ENCODE data around the gene TMEM233.

Gene TMEM233

DNA sequence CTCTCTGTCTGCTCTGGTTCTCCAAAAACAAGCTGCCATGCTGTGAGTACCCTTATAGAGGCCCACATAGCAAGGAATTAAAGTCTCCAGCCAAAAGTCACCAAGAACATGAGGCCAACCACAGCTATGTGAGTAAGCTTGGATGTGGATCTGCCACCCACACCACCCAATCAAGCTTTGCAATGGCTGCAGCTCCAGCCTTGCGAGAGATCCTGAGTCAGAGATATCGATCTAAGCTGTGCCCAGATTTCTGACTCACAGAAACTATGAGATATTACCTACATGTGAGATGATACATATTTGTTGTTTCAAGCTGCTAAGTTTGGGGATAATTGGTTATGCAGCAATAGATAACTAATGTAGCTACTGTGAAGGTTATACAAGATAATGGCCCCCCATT lies 15.5 kb upstream of the TMEM233 start:
- Histone ChIP-seq H3K9me3 (ENCODE audit: severe bottlenecking) (no peaks in the 10 kb centered on the region), H3K36me3 (no peaks in the 10 kb centered on the region), H3K27me3 (ENCODE audit: insufficient read depth, low read depth, severe bottlenecking) (no peaks in the 10 kb centered on the region), H3K27ac (no peak overlapping the region), H3K4me3 (ENCODE audit: low read depth, low read length) (no peak overlapping the region)
- TF ChIP-seq, protein P1, sequence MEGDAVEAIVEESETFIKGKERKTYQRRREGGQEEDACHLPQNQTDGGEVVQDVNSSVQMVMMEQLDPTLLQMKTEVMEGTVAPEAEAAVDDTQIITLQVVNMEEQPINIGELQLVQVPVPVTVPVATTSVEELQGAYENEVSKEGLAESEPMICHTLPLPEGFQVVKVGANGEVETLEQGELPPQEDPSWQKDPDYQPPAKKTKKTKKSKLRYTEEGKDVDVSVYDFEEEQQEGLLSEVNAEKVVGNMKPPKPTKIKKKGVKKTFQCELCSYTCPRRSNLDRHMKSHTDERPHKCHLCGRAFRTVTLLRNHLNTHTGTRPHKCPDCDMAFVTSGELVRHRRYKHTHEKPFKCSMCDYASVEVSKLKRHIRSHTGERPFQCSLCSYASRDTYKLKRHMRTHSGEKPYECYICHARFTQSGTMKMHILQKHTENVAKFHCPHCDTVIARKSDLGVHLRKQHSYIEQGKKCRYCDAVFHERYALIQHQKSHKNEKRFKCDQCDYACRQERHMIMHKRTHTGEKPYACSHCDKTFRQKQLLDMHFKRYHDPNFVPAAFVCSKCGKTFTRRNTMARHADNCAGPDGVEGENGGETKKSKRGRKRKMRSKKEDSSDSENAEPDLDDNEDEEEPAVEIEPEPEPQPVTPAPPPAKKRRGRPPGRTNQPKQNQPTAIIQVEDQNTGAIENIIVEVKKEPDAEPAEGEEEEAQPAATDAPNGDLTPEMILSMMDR (IDR thresholded peaks at IDR 0.05; ENCODE audit: low read depth, low read length): no peak
- no peak for DNase-seq

DNA sequence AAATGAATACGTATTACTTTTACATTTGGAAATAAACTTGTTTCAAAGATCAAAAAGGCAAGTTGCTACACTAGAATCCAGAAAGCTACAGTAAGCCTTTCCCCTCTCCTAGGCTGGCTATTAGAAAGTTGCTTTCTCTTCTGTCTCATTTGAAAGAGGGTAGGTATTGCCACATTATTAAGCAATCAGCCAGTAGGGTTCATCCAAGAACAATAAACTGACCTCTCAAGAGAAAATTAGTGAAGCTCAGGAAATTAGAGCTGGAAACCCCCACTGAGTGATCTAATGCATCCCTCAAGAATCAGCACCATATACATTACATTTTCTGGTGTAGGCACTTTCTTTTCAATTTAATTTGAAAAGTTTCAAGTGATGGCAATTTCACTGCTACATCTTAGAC lies 4.5 kb upstream of the TMEM233 start:
- Histone ChIP-seq H3K36me3 (no peaks in the 10 kb centered on the region), H3K9me3 (ENCODE audit: severe bottlenecking) (no peaks in the 10 kb centered on the region), H3K4me3 (ENCODE audit: low read depth, low read length) (no peak overlapping the region), H3K27me3 (ENCODE audit: insufficient read depth, low read depth, severe bottlenecking) (peaks cover 10% of the 10 kb centered on the region), H3K27ac (no peak overlapping the region)
- TF ChIP-seq, protein P1 (IDR thresholded peaks at IDR 0.05; ENCODE audit: low read depth, low read length): no peak
- DNase-seq: no peak

DNA sequence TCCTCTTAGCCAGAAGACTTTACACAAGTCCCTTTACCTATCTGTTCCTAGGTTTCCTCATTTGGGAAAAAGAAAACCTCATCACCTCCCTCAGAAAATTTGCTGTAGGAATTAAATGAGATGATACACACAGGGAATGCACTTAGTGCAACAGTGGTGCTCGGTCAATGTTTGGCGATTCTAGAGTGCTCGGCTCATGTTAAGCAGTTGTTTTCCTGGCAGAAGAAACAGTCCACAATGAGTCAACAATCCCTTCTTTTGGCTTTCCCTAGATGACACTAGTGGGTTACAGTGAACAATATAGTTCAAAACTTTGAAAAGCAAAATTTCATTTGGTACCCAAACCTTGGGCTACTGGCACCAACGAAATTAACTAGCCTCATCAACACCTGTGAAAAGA lies 3.9 kb upstream of the TMEM233 start:
- Histone ChIP-seq H3K9me3 (ENCODE audit: severe bottlenecking) (no peaks in the 10 kb centered on the region), H3K27ac (no peak overlapping the region), H3K4me3 (ENCODE audit: low read depth, low read length) (no peak overlapping the region), H3K36me3 (no peaks in the 10 kb centered on the region), H3K27me3 (ENCODE audit: insufficient read depth, low read depth, severe bottlenecking) (peaks cover 12% of the 10 kb centered on the region)
- TF ChIP-seq, protein P1 (IDR thresholded peaks at IDR 0.05; ENCODE audit: low read depth, low read length): no peak
- no peak for DNase-seq

- Histone ChIP-seq H3K27ac (no peak overlapping the region), H3K27me3 (ENCODE audit: insufficient read depth, low read depth, severe bottlenecking) (peaks cover 12% of the 10 kb centered on the region), H3K36me3 (no peaks in the 10 kb centered on the region), H3K4me3 (ENCODE audit: low read depth, low read length) (no peak overlapping the region), H3K9me3 (ENCODE audit: severe bottlenecking) (no peaks in the 10 kb centered on the region)
- DNase-seq: no peak
- TF ChIP-seq, protein P1 (IDR thresholded peaks at IDR 0.05; ENCODE audit: low read depth, low read length): no peak
These were observed 1.3 kb upstream of the TMEM233 start for GRCh38 chr12:119592232-119592631.

GRCh38 chr12:119594399-119594730 lies 791 bp downstream of the TMEM233 start:
- TF ChIP-seq, protein P1 (IDR thresholded peaks at IDR 0.05; ENCODE audit: low read depth, low read length): no peak
- Histone ChIP-seq H3K27ac (no peak overlapping the region), H3K9me3 (ENCODE audit: severe bottlenecking) (no peaks in the 10 kb centered on the region), H3K27me3 (ENCODE audit: insufficient read depth, low read depth, severe bottlenecking) (peaks cover 12% of the 10 kb centered on the region), H3K4me3 (ENCODE audit: low read depth, low read length) (no peak overlapping the region), H3K36me3 (no peaks in the 10 kb centered on the region)
- no peak for DNase-seq

DNA sequence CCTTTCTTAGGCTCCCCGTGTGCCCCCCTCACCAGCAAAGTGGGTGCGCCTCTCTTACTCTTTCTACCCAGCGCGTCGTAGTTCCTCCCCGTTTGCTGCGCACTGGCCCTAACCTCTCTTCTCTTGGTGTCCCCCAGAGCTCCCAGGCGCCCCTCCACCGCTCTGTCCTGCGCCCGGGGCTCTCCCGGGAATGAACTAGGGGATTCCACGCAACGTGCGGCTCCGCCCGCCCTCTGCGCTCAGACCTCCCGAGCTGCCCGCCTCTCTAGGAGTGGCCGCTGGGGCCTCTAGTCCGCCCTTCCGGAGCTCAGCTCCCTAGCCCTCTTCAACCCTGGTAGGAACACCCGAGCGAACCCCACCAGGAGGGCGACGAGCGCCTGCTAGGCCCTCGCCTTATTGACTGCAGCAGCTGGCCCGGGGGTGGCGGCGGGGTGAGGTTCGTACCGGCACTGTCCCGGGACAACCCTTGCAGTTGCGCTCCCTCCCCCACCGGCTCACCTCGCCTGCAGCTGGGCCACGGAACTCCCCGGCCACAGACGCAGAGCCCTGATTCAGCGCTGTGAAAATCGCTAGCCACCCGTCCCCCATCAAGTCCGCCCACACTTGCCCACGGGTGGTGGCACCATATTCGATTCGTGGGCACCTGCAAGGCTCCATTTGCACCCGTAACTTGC lies 1.3 kb downstream of the TMEM233 start:
- TF ChIP-seq, protein P1 (IDR thresholded peaks at IDR 0.05; ENCODE audit: low read depth, low read length): no peak
- Histone ChIP-seq H3K4me3 (ENCODE audit: low read depth, low read length) (no peak overlapping the region), H3K9me3 (ENCODE audit: severe bottlenecking) (no peaks in the 10 kb centered on the region), H3K27me3 (ENCODE audit: insufficient read depth, low read depth, severe bottlenecking) (peaks cover 12% of the 10 kb centered on the region), H3K36me3 (no peaks in the 10 kb centered on the region), H3K27ac (no peak overlapping the region)
- no peak for DNase-seq
